GM18505 (cell line): Measurements from ENCODE around the gene ZNF12.
"Not testable (repeated sequence)": the region's sequence is repeated elsewhere in the genome, so short reads cannot be mapped to it uniquely, and the experiment has no call there.

Source experiments
- ATAC-seq: cut with Tn5 transposase; IDR thresholded peaks from one replicate; pipeline ENCODE4 v1.9.1; 2021; ENCODE audit not compliant: unreplicated experiment
- POLR2A ChIP-seq: IDR thresholded peaks from 4 replicates; pipeline ENCODE4 v1.6.1; 2011; ENCODE audit warnings: borderline replicate concordance; ENCODE audit not compliant: insufficient read depth, insufficient read length; ENCODE audit errors: extremely low read depth

Gene ZNF12

DNA sequence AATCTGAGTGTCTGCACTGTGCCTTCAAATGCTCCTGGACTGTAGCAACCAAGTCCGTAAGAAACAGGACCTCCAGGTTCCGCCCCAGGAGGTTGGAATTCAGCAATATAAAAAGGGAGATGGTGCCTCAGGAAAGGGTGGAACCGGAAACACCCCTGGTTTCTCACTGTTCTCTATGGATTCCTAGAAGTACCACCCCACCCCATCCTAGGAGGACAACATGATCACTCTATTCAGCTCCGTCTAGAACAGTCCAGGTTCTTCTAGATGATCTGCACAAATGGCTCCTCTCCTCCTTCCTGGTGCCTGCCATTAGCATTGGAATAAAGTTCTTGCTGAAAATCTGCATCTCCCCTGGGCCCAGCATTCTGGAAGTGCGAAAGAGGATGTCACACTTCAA, 7.6 kb upstream of the ZNF12 start:
- TF ChIP-seq POLR2A: no peak
- ATAC-seq: no peak

DNA sequence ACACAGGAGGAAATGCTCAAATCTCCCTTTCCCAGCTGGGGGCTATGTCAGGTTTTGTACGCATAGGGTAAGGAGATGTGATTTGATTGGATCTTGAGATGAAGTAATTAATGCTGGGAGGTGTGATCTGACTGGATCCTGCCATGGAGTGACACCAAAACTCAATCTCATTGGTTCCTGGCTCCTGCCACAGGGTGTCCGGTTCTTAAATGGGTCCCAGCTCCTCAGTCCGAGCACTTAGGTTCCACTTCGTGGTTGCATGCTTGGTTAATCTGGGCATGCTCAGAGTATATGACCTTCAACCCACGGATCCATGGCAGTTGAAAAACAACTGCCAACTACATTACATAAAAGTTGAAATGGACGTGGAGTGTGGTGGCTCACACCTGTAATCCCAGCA, 3.1 kb upstream of the ZNF12 start:
- no peak for TF ChIP-seq POLR2A
- ATAC-seq: no peak

DNA sequence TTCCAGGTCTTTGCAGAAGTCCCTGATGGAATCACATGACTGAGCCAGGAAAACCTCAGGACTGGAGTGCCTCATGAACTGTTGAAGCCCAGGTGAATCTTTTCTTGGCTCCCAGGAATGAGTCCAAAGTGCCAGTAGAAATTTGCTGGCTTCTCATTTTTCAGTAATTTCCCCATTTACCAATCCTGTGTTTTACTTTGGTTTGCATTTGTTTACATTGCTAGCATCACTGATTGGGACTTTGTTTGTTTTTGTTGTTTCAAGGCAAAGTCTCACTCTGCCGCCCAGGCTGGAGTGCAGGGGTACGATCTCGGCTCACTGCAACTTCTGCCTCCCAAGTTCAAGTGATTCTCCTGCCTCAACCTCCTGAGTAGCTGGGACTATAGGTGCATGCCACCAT, 1.6 kb upstream of the ZNF12 start:
- no peak for TF ChIP-seq POLR2A
- no peak for ATAC-seq

DNA sequence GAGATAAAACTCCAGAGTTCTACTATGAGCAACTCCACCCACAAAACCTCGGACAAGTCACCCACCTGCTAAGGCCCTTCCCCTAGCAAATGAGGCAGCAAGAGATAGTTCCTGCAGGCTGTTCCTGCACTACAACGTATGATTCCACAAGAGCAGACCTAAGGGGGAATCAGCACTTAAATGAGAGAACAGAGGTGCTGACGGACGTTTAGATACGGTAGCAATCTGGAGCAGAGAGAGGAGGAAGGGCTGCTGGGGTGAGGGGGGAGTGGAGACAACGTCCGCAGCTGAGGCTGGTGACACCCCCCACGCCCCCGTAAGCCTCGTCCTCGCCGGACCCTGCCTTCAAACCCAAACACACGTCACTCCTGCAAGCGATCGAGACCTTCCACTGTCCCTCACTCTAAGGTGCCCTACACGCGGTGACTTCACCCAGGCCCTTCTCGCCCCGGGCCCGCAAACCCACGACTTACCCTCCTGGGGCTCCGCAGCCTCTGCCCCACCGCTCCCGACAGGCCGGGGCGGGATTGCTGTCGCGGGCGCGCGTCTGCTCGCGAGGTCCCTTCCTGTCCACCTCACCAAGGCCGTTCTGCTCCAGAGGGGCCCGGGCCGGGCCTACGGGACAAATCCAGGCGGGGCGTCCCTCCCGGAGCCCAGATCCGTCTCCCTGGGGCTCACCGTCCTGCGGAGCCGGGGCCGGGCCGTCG, 635 bp downstream of the ZNF12 start:
- no peak for TF ChIP-seq POLR2A
- ATAC-seq: peak; percentile 36

DNA sequence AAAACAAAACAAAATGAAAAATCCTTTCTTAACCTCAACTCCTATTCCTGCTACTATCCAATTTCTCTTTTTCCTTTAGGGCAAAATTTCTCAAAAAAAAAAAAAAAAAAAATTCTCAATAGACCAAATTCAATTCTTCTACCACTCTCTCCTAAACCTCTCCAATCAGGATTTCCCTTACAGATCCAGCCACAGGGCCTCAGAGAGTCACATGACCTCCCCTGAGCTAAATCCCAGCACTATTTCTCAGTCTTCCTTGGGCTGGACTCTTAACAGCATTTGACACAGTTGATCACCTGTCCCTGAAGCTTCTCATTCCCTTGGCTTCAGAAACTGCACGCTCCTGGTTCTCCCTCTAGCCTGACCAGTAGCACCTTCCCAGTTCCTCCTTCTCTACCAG, 4.9 kb downstream of the ZNF12 start:
- TF ChIP-seq POLR2A: no peak
- ATAC-seq: no peak

DNA sequence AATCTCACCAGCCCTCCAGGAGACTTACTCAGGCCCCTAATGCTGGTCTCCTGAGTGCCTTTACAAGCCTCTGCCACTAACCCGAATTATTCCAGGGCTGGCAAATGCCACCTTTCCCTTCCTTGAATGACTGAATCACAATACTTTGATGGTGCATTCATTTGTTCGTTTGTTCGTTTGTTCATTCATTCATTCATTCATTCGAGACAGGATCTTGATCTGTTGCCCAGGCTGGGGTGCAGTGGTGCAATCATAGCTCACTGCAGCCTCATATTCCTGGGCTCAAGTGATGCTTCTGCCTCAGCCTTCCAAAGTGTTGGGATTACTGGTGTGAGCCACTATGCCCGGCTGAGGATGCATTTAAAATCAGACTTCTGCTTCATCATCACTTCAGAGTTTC, 6.0 kb downstream of the ZNF12 start:
- ATAC-seq: no peak

DNA sequence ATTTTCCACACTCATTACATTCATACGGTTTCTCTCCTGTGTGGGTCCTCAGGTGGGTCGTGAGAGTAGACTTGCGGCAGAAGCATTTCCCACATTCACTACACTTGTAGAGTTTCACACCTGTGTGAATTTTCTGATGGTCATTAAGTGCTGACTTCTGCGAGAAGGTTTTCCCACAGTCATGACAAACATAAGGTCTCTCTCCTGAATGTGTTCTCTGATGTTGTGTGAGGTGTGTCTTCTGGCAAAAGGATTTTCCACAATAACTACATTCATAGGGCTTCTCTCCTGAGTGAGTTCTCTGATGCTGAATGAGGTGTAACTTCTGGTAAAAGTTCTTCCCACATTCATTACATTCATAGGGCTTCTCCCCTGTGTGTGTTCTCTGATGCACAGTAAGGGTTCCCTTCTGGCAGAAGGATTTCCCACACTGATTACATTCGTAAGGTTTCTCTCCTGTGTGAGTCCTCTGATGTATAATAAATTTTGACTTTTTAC, 15.1 kb downstream of the ZNF12 start:
- no peak for ATAC-seq
- TF ChIP-seq POLR2A: no peak

More for the DNA sequence above, 6.0 kb downstream of the ZNF12 start:
- no peak for TF ChIP-seq POLR2A

DNA sequence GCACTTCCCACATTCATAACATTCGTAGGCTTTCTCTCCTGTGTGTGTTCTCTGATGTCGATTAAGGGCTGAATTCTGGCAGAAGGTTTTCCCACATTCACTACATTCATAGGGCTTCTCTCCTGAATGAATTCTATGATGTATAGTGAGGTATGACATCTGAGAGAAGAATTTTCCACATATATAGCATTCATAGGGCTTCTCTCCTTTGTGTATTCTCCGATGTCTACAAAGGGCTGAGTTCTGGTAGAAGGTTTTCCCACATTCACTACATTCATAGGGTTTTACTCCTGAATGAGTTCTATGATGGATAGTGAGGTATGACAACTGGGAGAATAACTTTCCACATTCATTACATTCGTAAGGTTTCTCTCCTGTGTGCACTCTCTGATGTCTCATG, 15.6 kb downstream of the ZNF12 start:
- TF ChIP-seq POLR2A: no peak
- no peak for ATAC-seq

DNA sequence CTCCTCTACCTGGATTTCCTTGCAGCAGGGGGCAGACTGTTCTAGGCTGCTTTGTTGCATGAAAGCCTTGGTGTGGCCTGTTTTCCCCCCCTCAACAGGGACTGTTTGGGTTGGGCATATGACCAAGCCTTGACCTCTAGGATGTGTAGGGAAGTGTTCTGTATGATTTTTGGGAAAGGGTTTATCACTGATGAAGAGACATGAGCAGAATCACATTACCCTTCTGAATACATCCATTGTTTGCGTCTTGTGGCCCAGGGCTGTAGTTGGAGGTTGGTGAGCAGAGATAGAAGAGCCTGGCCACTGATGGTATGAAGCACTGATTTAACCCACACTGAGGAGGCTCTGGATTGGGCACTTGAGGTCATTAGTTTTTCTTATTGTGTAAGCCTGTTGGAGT, 26.6 kb downstream of the ZNF12 start:
- TF ChIP-seq POLR2A: no peak
- ATAC-seq: no peak

DNA sequence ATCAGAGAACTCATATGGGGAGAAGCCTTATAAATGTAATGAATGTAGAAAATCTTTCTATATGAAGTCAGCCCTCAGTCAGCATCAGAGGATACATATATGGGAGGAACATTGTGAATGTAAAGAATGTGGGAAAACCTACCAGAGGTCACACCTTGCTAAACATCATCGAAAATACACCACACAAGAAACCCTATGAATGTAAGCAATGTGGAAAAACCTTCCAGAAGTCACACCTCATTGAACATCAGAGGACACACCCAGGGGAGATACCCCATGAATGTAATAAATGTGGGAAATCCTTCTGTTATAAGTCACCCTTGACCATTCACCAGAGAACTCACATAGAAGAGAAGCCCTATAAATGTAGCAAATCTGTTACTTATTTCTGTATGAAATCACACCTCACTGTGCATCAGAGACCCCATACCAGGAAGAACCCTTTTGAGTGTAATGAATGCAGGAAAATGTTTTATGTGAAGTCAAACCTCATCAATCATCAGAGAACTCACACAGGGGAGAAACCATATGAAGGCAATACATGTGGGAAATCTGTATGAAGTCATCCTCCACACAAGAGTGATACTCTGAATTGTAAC, 30.8 kb downstream of the ZNF12 start:
- no peak for ATAC-seq
- TF ChIP-seq POLR2A: no peak

DNA sequence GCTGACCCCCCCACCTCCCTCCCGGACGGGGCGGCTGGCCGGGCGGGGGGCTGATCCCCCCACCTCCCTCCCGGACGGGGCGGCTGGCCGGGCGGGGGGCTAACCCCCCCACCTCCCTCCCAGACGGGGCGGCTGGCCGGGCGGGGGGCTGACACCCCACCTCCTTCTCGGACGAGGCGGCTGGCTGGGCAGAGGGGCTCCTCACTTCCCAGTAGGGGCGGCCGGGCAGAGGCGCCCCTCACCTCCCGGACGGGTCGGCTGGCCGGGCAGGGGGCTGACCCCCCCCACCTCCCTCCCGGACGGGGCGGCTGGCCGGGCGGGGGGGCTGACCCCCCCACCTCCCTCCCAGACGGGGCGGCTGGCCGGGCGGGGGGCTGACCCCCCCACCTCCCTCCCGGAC, 35.9 kb downstream of the ZNF12 start:
- not testable (repeated sequence) for ATAC-seq

DNA sequence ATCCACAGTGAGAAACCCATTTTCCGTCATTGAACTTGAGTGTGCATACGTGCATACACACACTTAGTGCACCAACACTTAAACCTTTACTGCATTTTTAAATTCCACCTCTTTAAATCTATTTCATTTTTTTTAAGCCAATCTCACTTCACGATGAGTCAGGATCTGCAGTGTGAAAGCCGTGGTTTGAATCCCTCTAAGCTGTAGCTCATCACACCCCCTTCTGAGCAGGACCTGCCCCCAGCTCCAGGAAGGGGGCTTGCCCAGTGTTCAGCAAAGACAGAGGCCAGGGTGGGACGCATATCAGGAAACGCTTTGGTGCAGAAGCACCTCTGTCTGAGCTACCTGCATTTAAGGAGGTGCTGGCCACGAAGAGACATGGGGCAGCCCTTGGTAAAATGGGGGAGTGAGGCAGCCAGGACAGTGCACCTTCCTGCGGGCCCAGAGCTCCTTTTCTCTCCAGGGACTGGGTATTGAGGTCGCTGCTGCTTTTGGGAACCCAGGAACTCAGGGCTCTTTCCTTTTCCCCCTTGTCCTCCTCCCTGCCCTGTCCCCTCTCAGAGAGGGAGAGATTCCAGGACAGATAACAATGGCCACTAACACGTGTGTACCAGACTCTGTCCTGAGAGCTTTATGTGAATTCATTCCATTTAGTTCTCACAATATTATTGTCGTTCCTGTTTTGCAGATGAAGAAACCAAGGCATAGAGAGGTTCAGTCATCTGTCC, 48.0 kb downstream of the ZNF12 start:
- no peak for TF ChIP-seq POLR2A
- no peak for ATAC-seq

DNA sequence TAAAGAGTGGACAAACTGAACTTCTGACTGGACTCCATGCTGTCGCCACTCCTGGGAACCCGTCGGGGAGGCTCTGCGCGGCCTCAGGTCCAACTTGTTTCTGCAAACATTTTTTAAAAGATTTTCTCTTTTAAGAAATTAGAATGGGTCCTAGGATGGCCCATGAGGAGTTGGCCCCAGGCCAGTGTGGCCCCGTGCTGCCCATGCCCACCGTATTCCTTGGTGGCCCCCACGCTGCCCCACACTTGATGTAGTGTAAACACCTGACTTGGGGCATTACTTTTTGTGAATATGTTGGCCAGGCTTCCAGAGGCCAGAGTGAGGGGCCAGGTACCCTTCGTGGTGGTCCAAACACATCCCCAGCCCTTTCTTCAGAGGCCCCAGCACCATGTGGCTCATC, 50.3 kb downstream of the ZNF12 start:
- no peak for TF ChIP-seq POLR2A
- no peak for ATAC-seq
